Trophoblast cell (in vitro differentiated cells and primary cell): ENCODE measurements around the gene FLT3.
A peak's percentile ranks its signal among the peaks of the same experiment; 100 is the strongest.

Source experiments
- DNase-seq, 2 donors: peaks; one replicate each; pipeline ENCODE4 v3.0.0-alpha.2; 2016
- H2AFZ ChIP-seq: 2 replicates; pipeline ENCODE4 v1.6.1; 2013; ENCODE audit warnings: low read length, moderate library complexity, mild to moderate bottlenecking; ENCODE audit not compliant: insufficient read depth, poor library complexity
- H2AK5ac ChIP-seq: 2 replicates; pipeline ENCODE4 v1.6.1; 2013; ENCODE audit warnings: mild to moderate bottlenecking, low read length
- H2BK120ac ChIP-seq: 2 replicates; pipeline ENCODE4 v1.6.1; 2013; ENCODE audit warnings: low read length, mild to moderate bottlenecking, moderate library complexity; ENCODE audit not compliant: insufficient read depth, poor library complexity
- H2BK12ac ChIP-seq: 2 replicates; pipeline ENCODE4 v1.6.1; 2013; ENCODE audit warnings: mild to moderate bottlenecking, low read length, moderate library complexity
- H2BK5ac ChIP-seq: 2 replicates; pipeline ENCODE4 v1.6.1; 2013; ENCODE audit warnings: low read length, low read depth, moderate library complexity, mild to moderate bottlenecking; ENCODE audit not compliant: poor library complexity
- H3K14ac ChIP-seq: 2 replicates; pipeline ENCODE4 v1.6.1; 2013; ENCODE audit warnings: mild to moderate bottlenecking, low read length
- H3K18ac ChIP-seq: 2 replicates; pipeline ENCODE4 v1.6.1; 2013; ENCODE audit warnings: mild to moderate bottlenecking, low read length
- H3K23ac ChIP-seq: 2 replicates; pipeline ENCODE4 v1.6.1; 2013; ENCODE audit warnings: low read length
- H3K27ac ChIP-seq: 2 replicates; pipeline ENCODE4 v1.5.1; 2013; ENCODE audit warnings: low read depth, mild to moderate bottlenecking, inconsistent platforms, low read length, moderate library complexity
- H3K27me3 ChIP-seq: 2 replicates; pipeline ENCODE4 v1.6.1; 2013; ENCODE audit warnings: inconsistent platforms, mild to moderate bottlenecking, low read length, moderate library complexity; ENCODE audit not compliant: insufficient read depth
- H3K36me3 ChIP-seq, 2 experiments: 1 replicate in 1 of 2; 2 replicates in 1 of 2; pipeline ENCODE4 v1.6.1; 2013; ENCODE audit warnings: low read length in 2 of 2, mild to moderate bottlenecking in 2 of 2, moderate library complexity in 1 of 2; ENCODE audit not compliant: insufficient read depth in 2 of 2, control insufficient read depth in 1 of 2
- H3K4ac ChIP-seq: 2 replicates; pipeline ENCODE4 v1.6.1; 2013; ENCODE audit warnings: low read depth, mild to moderate bottlenecking, low read length, moderate library complexity
- H3K4me1 ChIP-seq, 2 experiments: 1 replicate in 1 of 2; 2 replicates in 1 of 2; pipeline ENCODE4 v1.6.1; 2013; ENCODE audit warnings: low read length in 2 of 2, mild to moderate bottlenecking in 2 of 2, moderate library complexity in 1 of 2; ENCODE audit not compliant: insufficient read depth in 2 of 2, control insufficient read depth in 1 of 2
- H3K4me2 ChIP-seq: 2 replicates; pipeline ENCODE4 v1.6.1; 2013; ENCODE audit warnings: inconsistent platforms, mild to moderate bottlenecking, low read length, moderate library complexity
- H3K4me3 ChIP-seq: 2 replicates; pipeline ENCODE4 v1.5.1; 2013; ENCODE audit warnings: mild to moderate bottlenecking, low read depth, low read length, inconsistent platforms
- H3K79me1 ChIP-seq: one replicate; pipeline ENCODE4 v1.6.1; 2013; ENCODE audit warnings: low read length
- H3K79me2 ChIP-seq: 2 replicates; pipeline ENCODE4 v1.6.1; 2013; ENCODE audit warnings: low read length, mild to moderate bottlenecking; ENCODE audit not compliant: control insufficient read depth, insufficient read depth, poor library complexity
- H3K9ac ChIP-seq: 2 replicates; pipeline ENCODE4 v1.6.1; 2013; ENCODE audit warnings: mild to moderate bottlenecking, low read length
- H3K9me3 ChIP-seq: 2 replicates; pipeline ENCODE4 v1.6.1; 2013; ENCODE audit warnings: low read depth, mild to moderate bottlenecking, control low read depth, inconsistent platforms, low read length; ENCODE audit not compliant: insufficient read depth
- H4K12ac ChIP-seq: 2 replicates; pipeline ENCODE4 v1.6.1; 2013; ENCODE audit warnings: low read depth, mild to moderate bottlenecking, low read length, moderate library complexity
- H4K8ac ChIP-seq: 2 replicates; pipeline ENCODE4 v1.6.1; 2013; ENCODE audit warnings: low read depth, mild to moderate bottlenecking, low read length, moderate library complexity
- H4K91ac ChIP-seq: one replicate; pipeline ENCODE4 v1.6.1; 2013; ENCODE audit warnings: low read depth, mild to moderate bottlenecking, low read length, moderate library complexity
- WGBS: extraction: QIAGEN DNeasy Blood & Tissue Kit; methylation state at CpG from one replicate; pipeline ENCODE4 v1.1.7; 2013; ENCODE audit warnings: missing lambda C conversion rate; ENCODE audit not compliant: insufficient read length, insufficient coverage; ENCODE audit errors: extremely low coverage; 5-methylcytosine and 5-hydroxymethylcytosine counted together

FLT3 gene

GRCh38 chr13:28136916-28137315, 36.5 kb upstream of the FLT3 start:
- no peak overlapping the region for H3K4me3 ChIP-seq
- H2AFZ ChIP-seq, result no peak overlapping the region
- H3K4me2 ChIP-seq, result no peak overlapping the region
- H3K36me3 ChIP-seq, result no peaks in the 10 kb centered on the region
- H4K12ac ChIP-seq, result no peak overlapping the region
- H2BK120ac ChIP-seq, result no peak overlapping the region
- no peak overlapping the region for H3K18ac ChIP-seq
- no CpG with 5 or more reads among the region's 7 CpGs for WGBS
- no peak for DNase-seq
- no peaks in the 10 kb centered on the region for H3K27me3 ChIP-seq
- no peak overlapping the region for H2BK12ac ChIP-seq
- H4K8ac ChIP-seq, result no peak overlapping the region
- no peak overlapping the region for H3K14ac ChIP-seq
- H2BK5ac ChIP-seq, result no peak overlapping the region
- H3K27ac ChIP-seq, result no peak overlapping the region
- no peak overlapping the region for H2AK5ac ChIP-seq
- peaks cover 14% of the 10 kb centered on the region for H3K79me2 ChIP-seq
- no peak overlapping the region for H3K23ac ChIP-seq
- H3K79me1 ChIP-seq, result peaks cover 10% of the 10 kb centered on the region
- H3K4me1 ChIP-seq, result peaks cover 2 to 3% of the 10 kb centered on the region in 2 experiments
- no peak overlapping the region for H3K4ac ChIP-seq
- H3K9me3 ChIP-seq, result no peaks in the 10 kb centered on the region
- H4K91ac ChIP-seq, result no peak overlapping the region
- H3K9ac ChIP-seq, result no peak overlapping the region

DNA sequence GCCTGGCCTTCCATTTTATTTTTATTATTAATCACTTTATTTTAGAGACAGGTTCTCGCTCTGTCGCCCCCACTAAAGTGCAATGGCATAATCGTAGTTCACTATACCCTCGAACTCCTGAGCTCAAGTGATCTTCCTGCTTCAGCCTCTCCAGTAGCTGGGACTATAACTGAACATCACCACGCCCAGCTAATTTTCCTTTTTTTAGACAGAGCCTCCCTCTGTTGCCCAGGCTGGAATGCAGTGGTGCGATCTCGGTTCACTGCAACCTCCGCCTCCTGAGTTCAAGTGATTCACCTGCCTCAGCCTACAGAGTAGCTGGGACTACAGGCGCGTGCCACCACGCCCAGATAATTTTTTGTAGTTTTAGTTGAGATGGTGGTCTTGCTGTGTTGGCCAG, 31.3 kb upstream of the FLT3 start:
- no CpG with 5 or more reads among the region's 11 CpGs for WGBS
- no peaks in the 10 kb centered on the region for H3K79me1 ChIP-seq
- H3K27ac ChIP-seq, result no peak overlapping the region
- H4K12ac ChIP-seq, result no peak overlapping the region
- H4K91ac ChIP-seq, result no peak overlapping the region
- H2BK12ac ChIP-seq, result no peak overlapping the region
- no peak overlapping the region for H3K14ac ChIP-seq
- no peaks in the 10 kb centered on the region for H3K27me3 ChIP-seq
- no peak overlapping the region for H2AK5ac ChIP-seq
- H2BK5ac ChIP-seq, result no peak overlapping the region
- H3K9me3 ChIP-seq, result no peaks in the 10 kb centered on the region
- H3K4me3 ChIP-seq, result no peak overlapping the region
- no peak overlapping the region for H2BK120ac ChIP-seq
- H3K36me3 ChIP-seq, result no peaks in the 10 kb centered on the region
- H3K4me1 ChIP-seq, result peaks cover 2 to 4% of the 10 kb centered on the region in 2 experiments
- no peak overlapping the region for H3K18ac ChIP-seq
- no peak overlapping the region for H3K4me2 ChIP-seq
- no peaks in the 10 kb centered on the region for H3K79me2 ChIP-seq
- no peak overlapping the region for H4K8ac ChIP-seq
- H3K9ac ChIP-seq, result no peak overlapping the region
- no peak overlapping the region for H2AFZ ChIP-seq
- H3K23ac ChIP-seq, result no peak overlapping the region
- H3K4ac ChIP-seq, result no peak overlapping the region
- DNase-seq, result no peak

- H3K36me3 ChIP-seq, result no peaks in the 10 kb centered on the region
- no peak overlapping the region for H4K8ac ChIP-seq
- H2AK5ac ChIP-seq, result no peak overlapping the region
- H3K9ac ChIP-seq, result no peak overlapping the region
- H3K27me3 ChIP-seq, result no peaks in the 10 kb centered on the region
- H3K18ac ChIP-seq, result no peak overlapping the region
- no peak overlapping the region for H3K23ac ChIP-seq
- no peak overlapping the region for H3K4me2 ChIP-seq
- H3K4me1 ChIP-seq, result peaks cover 2 to 4% of the 10 kb centered on the region in 2 experiments
- no peak overlapping the region for H3K27ac ChIP-seq
- DNase-seq, result no peak
- no peaks in the 10 kb centered on the region for H3K79me1 ChIP-seq
- H2BK120ac ChIP-seq, result no peak overlapping the region
- no peak overlapping the region for H2AFZ ChIP-seq
- H4K12ac ChIP-seq, result no peak overlapping the region
- H3K79me2 ChIP-seq, result no peaks in the 10 kb centered on the region
- H2BK5ac ChIP-seq, result no peak overlapping the region
- H2BK12ac ChIP-seq, result no peak overlapping the region
- H3K4me3 ChIP-seq, result no peak overlapping the region
- no peak overlapping the region for H3K14ac ChIP-seq
- WGBS, result no CpG with 5 or more reads among the region's 5 CpGs
- H3K9me3 ChIP-seq, result no peaks in the 10 kb centered on the region
- no peak overlapping the region for H3K4ac ChIP-seq
- no peak overlapping the region for H4K91ac ChIP-seq
Observed at GRCh38 chr13:28129911-28130693, 29.7 kb upstream of the FLT3 start.

GRCh38 chr13:28128926-28129325, 28.6 kb upstream of the FLT3 start:
- Histone ChIP-seq H2AFZ (no peak overlapping the region), H3K4ac (no peak overlapping the region), H3K9ac (no peak overlapping the region), H3K4me1 (peaks cover 2 to 4% of the 10 kb centered on the region in 2 experiments), H4K91ac (no peak overlapping the region), H4K12ac (no peak overlapping the region), H3K4me2 (no peak overlapping the region), H2BK12ac (no peak overlapping the region), H3K9me3 (no peaks in the 10 kb centered on the region), H2BK5ac (no peak overlapping the region), H3K23ac (no peak overlapping the region), H3K18ac (no peak overlapping the region), H3K27ac (no peak overlapping the region), H3K14ac (no peak overlapping the region), H3K4me3 (no peak overlapping the region), H2BK120ac (no peak overlapping the region), H3K27me3 (no peaks in the 10 kb centered on the region), H3K79me1 (no peaks in the 10 kb centered on the region), H3K36me3 (no peaks in the 10 kb centered on the region), H2AK5ac (no peak overlapping the region), H4K8ac (no peak overlapping the region), H3K79me2 (no peaks in the 10 kb centered on the region)
- peak; percentile 50 to 57 for DNase-seq
